Forelimb muscle (tissue), 1 donor: ENCODE results near the gene CACNA1A. TPM values are rescaled to one million over a fixed set of nuclear protein-coding genes. Genes with fewer than 3 reads are reported as not detected.
A peak's percentile ranks its signal among the peaks of the same experiment; 100 is the strongest.

Source experiments
- DNase-seq: peaks from one replicate; pipeline ENCODE4 v3.0.0-alpha.2; 2013; ENCODE audit warnings: low read depth
- polyA plus RNA-seq: library from polyadenylated mRNA; unstranded; fragments of 120-200 nt; gene quantifications from one replicate; pipeline ENCODE4 v1.2.1, GENCODE V29; 2013; ENCODE audit not compliant: insufficient read length

CACNA1A gene
- polyA plus RNA-seq, 1 donor, result 1.6 TPM

- DNase-seq, result no peak
Measured at GRCh38 chr19:13493516-13494310, 12.6 kb downstream of the CACNA1A start.

- DNase-seq, result no peak
Measured at GRCh38 chr19:13492128-13492527, 14.2 kb downstream of the CACNA1A start.

- no peak for DNase-seq
Measured at GRCh38 chr19:13487985-13488384, 18.3 kb downstream of the CACNA1A start.

- DNase-seq, result no peak
Measured at GRCh38 chr19:13484166-13484565, 22.1 kb downstream of the CACNA1A start.

GRCh38 chr19:13483215-13483614 lies 23.1 kb downstream of the CACNA1A start:
- no peak for DNase-seq

GRCh38 chr19:13478576-13478975 lies 27.7 kb downstream of the CACNA1A start:
- DNase-seq, result no peak

GRCh38 chr19:13476071-13476470 lies 30.2 kb downstream of the CACNA1A start:
- no peak for DNase-seq

- no peak for DNase-seq
Measured at GRCh38 chr19:13475044-13475443, 31.2 kb downstream of the CACNA1A start.

- DNase-seq, result no peak
Measured at GRCh38 chr19:13466697-13467096, 39.6 kb downstream of the CACNA1A start.

GRCh38 chr19:13463296-13463695 lies 43.0 kb downstream of the CACNA1A start:
- DNase-seq, result no peak

GRCh38 chr19:13461536-13461935 lies 44.7 kb downstream of the CACNA1A start:
- DNase-seq, result no peak

- DNase-seq, result no peak
Measured at GRCh38 chr19:13460045-13460444, 46.2 kb downstream of the CACNA1A start.

GRCh38 chr19:13459351-13459750 lies 46.9 kb downstream of the CACNA1A start:
- no peak for DNase-seq

GRCh38 chr19:13451434-13451995 lies 54.8 kb downstream of the CACNA1A start:
- no peak for DNase-seq

- no peak for DNase-seq
Measured at GRCh38 chr19:13447978-13448377, 58.3 kb downstream of the CACNA1A start.

- DNase-seq, result peak; percentile 4
Measured at GRCh38 chr19:13441810-13442512, 64.3 kb downstream of the CACNA1A start.

GRCh38 chr19:13437919-13438618 lies 68.2 kb downstream of the CACNA1A start:
- no peak for DNase-seq

GRCh38 chr19:13436352-13436751 lies 69.9 kb downstream of the CACNA1A start:
- no peak for DNase-seq

- DNase-seq, result no peak
Measured at GRCh38 chr19:13430790-13431582, 75.3 kb downstream of the CACNA1A start.

- no peak for DNase-seq
Measured at GRCh38 chr19:13429563-13429962, 76.7 kb downstream of the CACNA1A start.

GRCh38 chr19:13428352-13428751 lies 77.9 kb downstream of the CACNA1A start:
- DNase-seq, result no peak
